HL-60 (cell line): ENCODE results near the gene GRIK5.

ENCODE experiments used
- GABPA ChIP-seq: IDR thresholded peaks from 2 replicates; pipeline ENCODE4 v1.6.1; 2012; ENCODE audit warnings: low read depth
- POLR2AphosphoS5 ChIP-seq: IDR thresholded peaks from 2 replicates; pipeline ENCODE4 v1.6.1; 2012; ENCODE audit warnings: low read depth
- SPI1 ChIP-seq: IDR thresholded peaks from 2 replicates; pipeline ENCODE4 v1.6.1; 2012; ENCODE audit warnings: low read depth, mild to moderate bottlenecking, borderline replicate concordance
- TF ChIP-seq, protein P1 (sequence below): IDR thresholded peaks from one replicate; pipeline ENCODE4 v1.5.1; 2011; ENCODE audit warnings: low read length, control low read depth, inconsistent platforms; ENCODE audit not compliant: insufficient read depth
- TF ChIP-seq, protein P2 (sequence below): IDR thresholded peaks from 2 replicates; pipeline ENCODE4 v1.6.1; 2012; ENCODE audit warnings: low read depth; ENCODE audit not compliant: insufficient replicate concordance

DNA sequence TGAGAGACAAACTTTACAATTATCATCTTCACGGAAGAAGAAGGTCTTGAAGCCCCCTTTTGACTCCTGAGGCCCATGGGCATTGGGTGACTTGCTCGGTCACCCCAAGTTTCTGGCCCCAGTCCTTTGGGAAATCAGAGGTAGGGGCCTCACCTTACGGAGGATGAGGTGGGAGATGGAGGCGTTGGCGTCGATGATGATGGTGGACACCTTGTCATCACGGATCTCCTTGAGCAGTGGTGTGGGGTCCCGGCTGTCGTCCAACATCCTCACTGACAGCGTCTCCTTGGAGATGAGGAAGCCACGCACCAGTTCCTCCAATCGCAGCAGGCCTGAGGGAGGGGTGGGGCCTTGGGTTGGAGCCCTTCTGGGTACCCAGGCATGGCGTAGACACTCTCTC, 10.8 kb downstream of the GRIK5 start:
- TF ChIP-seq, protein P1, sequence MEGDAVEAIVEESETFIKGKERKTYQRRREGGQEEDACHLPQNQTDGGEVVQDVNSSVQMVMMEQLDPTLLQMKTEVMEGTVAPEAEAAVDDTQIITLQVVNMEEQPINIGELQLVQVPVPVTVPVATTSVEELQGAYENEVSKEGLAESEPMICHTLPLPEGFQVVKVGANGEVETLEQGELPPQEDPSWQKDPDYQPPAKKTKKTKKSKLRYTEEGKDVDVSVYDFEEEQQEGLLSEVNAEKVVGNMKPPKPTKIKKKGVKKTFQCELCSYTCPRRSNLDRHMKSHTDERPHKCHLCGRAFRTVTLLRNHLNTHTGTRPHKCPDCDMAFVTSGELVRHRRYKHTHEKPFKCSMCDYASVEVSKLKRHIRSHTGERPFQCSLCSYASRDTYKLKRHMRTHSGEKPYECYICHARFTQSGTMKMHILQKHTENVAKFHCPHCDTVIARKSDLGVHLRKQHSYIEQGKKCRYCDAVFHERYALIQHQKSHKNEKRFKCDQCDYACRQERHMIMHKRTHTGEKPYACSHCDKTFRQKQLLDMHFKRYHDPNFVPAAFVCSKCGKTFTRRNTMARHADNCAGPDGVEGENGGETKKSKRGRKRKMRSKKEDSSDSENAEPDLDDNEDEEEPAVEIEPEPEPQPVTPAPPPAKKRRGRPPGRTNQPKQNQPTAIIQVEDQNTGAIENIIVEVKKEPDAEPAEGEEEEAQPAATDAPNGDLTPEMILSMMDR, result no peak
- TF ChIP-seq POLR2AphosphoS5 (no peak), GABPA (no peak), SPI1 (no peak)
- TF ChIP-seq, protein P2, sequence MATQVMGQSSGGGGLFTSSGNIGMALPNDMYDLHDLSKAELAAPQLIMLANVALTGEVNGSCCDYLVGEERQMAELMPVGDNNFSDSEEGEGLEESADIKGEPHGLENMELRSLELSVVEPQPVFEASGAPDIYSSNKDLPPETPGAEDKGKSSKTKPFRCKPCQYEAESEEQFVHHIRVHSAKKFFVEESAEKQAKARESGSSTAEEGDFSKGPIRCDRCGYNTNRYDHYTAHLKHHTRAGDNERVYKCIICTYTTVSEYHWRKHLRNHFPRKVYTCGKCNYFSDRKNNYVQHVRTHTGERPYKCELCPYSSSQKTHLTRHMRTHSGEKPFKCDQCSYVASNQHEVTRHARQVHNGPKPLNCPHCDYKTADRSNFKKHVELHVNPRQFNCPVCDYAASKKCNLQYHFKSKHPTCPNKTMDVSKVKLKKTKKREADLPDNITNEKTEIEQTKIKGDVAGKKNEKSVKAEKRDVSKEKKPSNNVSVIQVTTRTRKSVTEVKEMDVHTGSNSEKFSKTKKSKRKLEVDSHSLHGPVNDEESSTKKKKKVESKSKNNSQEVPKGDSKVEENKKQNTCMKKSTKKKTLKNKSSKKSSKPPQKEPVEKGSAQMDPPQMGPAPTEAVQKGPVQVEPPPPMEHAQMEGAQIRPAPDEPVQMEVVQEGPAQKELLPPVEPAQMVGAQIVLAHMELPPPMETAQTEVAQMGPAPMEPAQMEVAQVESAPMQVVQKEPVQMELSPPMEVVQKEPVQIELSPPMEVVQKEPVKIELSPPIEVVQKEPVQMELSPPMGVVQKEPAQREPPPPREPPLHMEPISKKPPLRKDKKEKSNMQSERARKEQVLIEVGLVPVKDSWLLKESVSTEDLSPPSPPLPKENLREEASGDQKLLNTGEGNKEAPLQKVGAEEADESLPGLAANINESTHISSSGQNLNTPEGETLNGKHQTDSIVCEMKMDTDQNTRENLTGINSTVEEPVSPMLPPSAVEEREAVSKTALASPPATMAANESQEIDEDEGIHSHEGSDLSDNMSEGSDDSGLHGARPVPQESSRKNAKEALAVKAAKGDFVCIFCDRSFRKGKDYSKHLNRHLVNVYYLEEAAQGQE, result no peak
